Measurements from ENCODE around the gene TAF13.

TAF13 gene

GRCh38 chr1:109075531-109076490 is at the start of gene TAF13:
Gene TAF13 (minus strand): TSS chr1:109076003. CDS start chr1:109075947, 56 bp downstream.
- DNase-seq = peak; percentile 77

- no peak for DNase-seq
Observed at GRCh38 chr1:109120356-109120755, 44.6 kb upstream of the TAF13 start.

GRCh38 chr1:109118089-109118488 is 42.3 kb upstream of the TAF13 start:
- DNase-seq = no peak

- DNase-seq = no peak
Observed at GRCh38 chr1:109116286-109116685, 40.5 kb upstream of the TAF13 start.

- DNase-seq = no peak
Observed at GRCh38 chr1:109115685-109116084, 39.9 kb upstream of the TAF13 start.

GRCh38 chr1:109114342-109114674 is 38.5 kb upstream of the TAF13 start:
- DNase-seq = no peak

GRCh38 chr1:109113590-109114341 is 38.0 kb upstream of the TAF13 start, which contains the start of gene ELAPOR1:
Gene ELAPOR1 (plus strand): TSS chr1:109114115. CDS start chr1:109114184, 69 bp downstream.
- DNase-seq = peak; percentile 81

- DNase-seq = peak; percentile 81
Observed at GRCh38 chr1:109112652-109113285, 37.0 kb upstream of the TAF13 start.

GRCh38 chr1:109112056-109112651 is 36.4 kb upstream of the TAF13 start:
- DNase-seq = no peak

- DNase-seq = no peak
Observed at GRCh38 chr1:109111386-109112055, 35.7 kb upstream of the TAF13 start.

GRCh38 chr1:109109906-109110305 is 34.1 kb upstream of the TAF13 start:
- no peak for DNase-seq

GRCh38 chr1:109107785-109108184 is 32.0 kb upstream of the TAF13 start:
- DNase-seq = no peak

- no peak for DNase-seq
Observed at GRCh38 chr1:109105881-109106280, 30.1 kb upstream of the TAF13 start.

GRCh38 chr1:109104364-109105151 is 28.8 kb upstream of the TAF13 start:
- DNase-seq = no peak

GRCh38 chr1:109099938-109100773 is 24.4 kb upstream of the TAF13 start:
- DNase-seq = peak; percentile 95

GRCh38 chr1:109096120-109096519 is 20.3 kb upstream of the TAF13 start:
- no peak for DNase-seq

- DNase-seq = no peak
Observed at GRCh38 chr1:109095631-109096030, 19.8 kb upstream of the TAF13 start.

- DNase-seq = no peak
Observed at GRCh38 chr1:109094871-109095270, 19.1 kb upstream of the TAF13 start.

- DNase-seq = no peak
Observed at GRCh38 chr1:109094377-109094803, 18.6 kb upstream of the TAF13 start.

GRCh38 chr1:109091839-109092193 is 16.0 kb upstream of the TAF13 start:
- no peak for DNase-seq
